Hepatocyte (in vitro differentiated cells): Measurements from ENCODE around the gene ACSS1. TPM values are rescaled to one million over a fixed set of nuclear protein-coding genes. Genes with fewer than 3 reads are reported as not detected.
A peak's percentile ranks its signal among the peaks of the same experiment; 100 is the strongest.

ENCODE experiments used
- DNase-seq: peaks from one replicate; pipeline ENCODE4 v3.0.0-alpha.2; 2016; ENCODE audit warnings: low spot score
- H2AFZ ChIP-seq: fragments of 200-600 bp; sonication (generic); 2 replicates; pipeline ENCODE4 v1.6.0; 2016; ENCODE audit warnings: antibody characterized with exemption, mild to moderate bottlenecking
- H3K27ac ChIP-seq: fragments of 200-600 bp; sonication (generic); 2 replicates; pipeline ENCODE4 v1.5.1; 2016; ENCODE audit warnings: mild to moderate bottlenecking
- H3K27me3 ChIP-seq: fragments of 200-600 bp; sonication (generic); 2 replicates; pipeline ENCODE4 v1.6.1; 2016
- H3K36me3 ChIP-seq: fragments of 200-600 bp; sonication (generic); replicated peaks from 2 replicates; pipeline ENCODE4 v1.5.1; 2016; ENCODE audit warnings: low read depth; ENCODE audit not compliant: insufficient read depth
- H3K4me1 ChIP-seq: fragments of 200-600 bp; sonication (generic); 2 replicates; pipeline ENCODE4 v1.5.1; 2016; ENCODE audit warnings: mild to moderate bottlenecking, moderate library complexity; ENCODE audit not compliant: insufficient read depth
- H3K4me2 ChIP-seq: fragments of 200-600 bp; sonication (generic); 2 replicates; pipeline ENCODE4 v1.6.0; 2016
- H3K4me3 ChIP-seq: fragments of 200-600 bp; sonication (generic); 2 replicates; pipeline ENCODE4 v1.5.1; 2016; ENCODE audit warnings: mild to moderate bottlenecking
- H3K79me2 ChIP-seq: fragments of 200-600 bp; sonication (generic); 2 replicates; pipeline ENCODE4 v1.6.0; 2017; ENCODE audit warnings: mild to moderate bottlenecking
- H3K9me2 ChIP-seq: fragments of 200-600 bp; sonication (generic); replicated peaks from 2 replicates; pipeline ENCODE4 v1.6.0; 2017; ENCODE audit warnings: mild to moderate bottlenecking; ENCODE audit not compliant: insufficient read depth
- H3K9me3 ChIP-seq: fragments of 200-600 bp; sonication (generic); 2 replicates; pipeline ENCODE4 v1.5.1; 2016; ENCODE audit warnings: low read depth, mild to moderate bottlenecking
- H4K20me1 ChIP-seq: fragments of 200-600 bp; sonication (generic); 2 replicates; pipeline ENCODE4 v1.6.0; 2016; ENCODE audit warnings: mild to moderate bottlenecking; ENCODE audit not compliant: insufficient read depth, poor library complexity, severe bottlenecking
- EZH2 ChIP-seq: fragments of 200-600 bp; sonication (generic); IDR thresholded peaks from 2 replicates; pipeline ENCODE4 v1.6.1; 2016; ENCODE audit warnings: antibody characterized with exemption, mild to moderate bottlenecking, borderline replicate concordance
- EZH2phosphoT487 ChIP-seq: fragments of 200-600 bp; sonication (generic); IDR thresholded peaks from one replicate; pipeline ENCODE4 v1.6.1; 2018; ENCODE audit warnings: antibody characterized with exemption, mild to moderate bottlenecking, low read depth, moderate library complexity; ENCODE audit not compliant: unreplicated experiment, severe bottlenecking
- WGBS: methylation state at CpG from one replicate; pipeline ENCODE4 v1.1.6; 2016; ENCODE audit warnings: low lambda C conversion rate; ENCODE audit errors: missing lambda C conversion rate; 5-methylcytosine and 5-hydroxymethylcytosine counted together
- polyA plus RNA-seq: library from polyadenylated mRNA; unstranded; fragments of >200 nt; fragmentation: Nextera tagmentation; extraction: Ambion mirVana; gene quantifications from 2 replicates; pipeline ENCODE4 v1.2.1, GENCODE V29; 2016
- total RNA-seq: library from RNA; depleted of rRNA; stranded (reverse); fragments of >200 nt; gene quantifications from 2 replicates; pipeline ENCODE4 v1.2.3, GENCODE V29; 2014
- TF ChIP-seq, protein P1 (sequence below): fragments of 200-600 bp; sonication (generic); IDR thresholded peaks from 2 replicates; pipeline ENCODE4 v1.5.1; 2016; ENCODE audit warnings: antibody characterized with exemption, mild to moderate bottlenecking; ENCODE audit not compliant: poor library complexity

The ACSS1 gene
- total and polyA plus RNA-seq, 2 experiments from 2014 or later, result 20.5 to 37.7 TPM

DNA sequence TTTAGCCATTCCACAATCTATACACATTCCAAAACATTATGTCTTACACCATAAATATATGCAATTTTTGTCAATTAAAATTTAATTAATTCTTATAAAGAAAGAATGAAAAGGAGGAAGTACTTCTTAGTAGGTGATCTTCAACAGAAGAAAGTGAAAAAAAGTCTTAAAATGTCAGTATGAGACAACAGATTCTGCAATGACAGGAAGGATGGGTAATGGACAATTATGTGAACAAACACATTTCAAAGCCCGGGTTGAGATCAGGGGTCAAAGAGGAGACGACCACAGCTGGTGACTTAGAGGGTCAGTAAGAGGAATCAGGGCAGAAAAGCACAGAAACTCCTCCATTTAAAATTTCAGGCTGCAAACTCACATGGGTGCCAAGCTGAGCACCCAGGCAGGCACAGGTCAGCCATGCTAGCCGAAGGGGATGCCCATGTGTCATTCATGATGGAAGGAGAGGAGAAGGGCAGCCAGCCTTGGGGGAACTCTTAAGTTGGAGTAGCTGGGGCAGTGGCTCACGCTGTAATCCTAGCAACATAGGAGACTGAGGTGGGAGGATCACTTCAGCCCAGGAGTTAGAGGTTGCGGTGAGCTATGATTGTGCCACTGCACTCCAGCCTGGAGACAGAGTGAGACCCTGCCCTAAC, 13.0 kb upstream of the ACSS1 start:
- WGBS, result 71% methylated on average over 5 of the region's 5 CpGs
- TF ChIP-seq, protein P1, sequence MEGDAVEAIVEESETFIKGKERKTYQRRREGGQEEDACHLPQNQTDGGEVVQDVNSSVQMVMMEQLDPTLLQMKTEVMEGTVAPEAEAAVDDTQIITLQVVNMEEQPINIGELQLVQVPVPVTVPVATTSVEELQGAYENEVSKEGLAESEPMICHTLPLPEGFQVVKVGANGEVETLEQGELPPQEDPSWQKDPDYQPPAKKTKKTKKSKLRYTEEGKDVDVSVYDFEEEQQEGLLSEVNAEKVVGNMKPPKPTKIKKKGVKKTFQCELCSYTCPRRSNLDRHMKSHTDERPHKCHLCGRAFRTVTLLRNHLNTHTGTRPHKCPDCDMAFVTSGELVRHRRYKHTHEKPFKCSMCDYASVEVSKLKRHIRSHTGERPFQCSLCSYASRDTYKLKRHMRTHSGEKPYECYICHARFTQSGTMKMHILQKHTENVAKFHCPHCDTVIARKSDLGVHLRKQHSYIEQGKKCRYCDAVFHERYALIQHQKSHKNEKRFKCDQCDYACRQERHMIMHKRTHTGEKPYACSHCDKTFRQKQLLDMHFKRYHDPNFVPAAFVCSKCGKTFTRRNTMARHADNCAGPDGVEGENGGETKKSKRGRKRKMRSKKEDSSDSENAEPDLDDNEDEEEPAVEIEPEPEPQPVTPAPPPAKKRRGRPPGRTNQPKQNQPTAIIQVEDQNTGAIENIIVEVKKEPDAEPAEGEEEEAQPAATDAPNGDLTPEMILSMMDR, result no peak
- no peak for TF ChIP-seq EZH2
- Histone ChIP-seq H3K27ac (no peak overlapping the region), H4K20me1 (no peaks in the 10 kb centered on the region), H3K9me3 (no peaks in the 10 kb centered on the region), H3K79me2 (no peaks in the 10 kb centered on the region), H3K27me3 (peaks cover 62% of the 10 kb centered on the region), H2AFZ (no peak overlapping the region), H3K4me1 (peaks cover 5% of the 10 kb centered on the region), H3K9me2 (no peaks in the 10 kb centered on the region), H3K4me2 (no peak overlapping the region), H3K36me3 (no peaks in the 10 kb centered on the region), H3K4me3 (no peak overlapping the region)
- no peak for DNase-seq

DNA sequence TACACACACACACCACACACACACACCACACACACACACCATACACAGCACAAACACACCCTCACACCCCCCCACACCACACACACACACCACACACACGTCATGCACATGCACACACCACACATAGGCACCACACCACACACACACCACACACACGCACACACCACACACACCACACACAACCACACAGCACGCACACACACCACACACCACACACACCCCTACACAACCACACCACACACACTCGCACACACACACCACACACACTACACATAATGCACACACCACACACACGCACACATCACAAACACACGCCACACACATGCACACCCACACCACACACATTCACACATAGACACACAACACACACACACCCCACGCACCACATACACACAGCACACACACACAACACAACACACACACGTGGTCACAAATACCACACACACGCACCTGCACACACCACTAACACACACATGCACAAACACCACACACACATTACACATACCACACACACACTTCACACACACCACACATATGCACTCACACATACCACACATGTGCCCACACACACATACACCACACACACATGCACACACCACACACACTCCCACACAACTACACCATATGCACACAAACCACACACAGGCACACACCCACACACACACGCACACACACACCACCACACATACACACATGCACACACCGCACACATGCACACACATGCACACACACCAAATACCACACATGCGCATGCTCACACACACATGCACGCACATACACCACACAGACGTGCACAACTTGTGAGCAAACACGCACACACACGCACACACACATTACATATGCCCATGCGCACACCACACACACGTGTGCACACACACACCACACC, 9.4 kb upstream of the ACSS1 start:
- H3K79me2 ChIP-seq, result no peaks in the 10 kb centered on the region
- no peak overlapping the region for H3K4me2 ChIP-seq
- TF ChIP-seq EZH2 (no peak), EZH2phosphoT487 (no peak)
- TF ChIP-seq, protein P1, result no peak
- DNase-seq, result no peak
- peaks cover 39% of the 10 kb centered on the region for H3K27me3 ChIP-seq
- H3K9me3 ChIP-seq, result no peaks in the 10 kb centered on the region
- H3K36me3 ChIP-seq, result no peaks in the 10 kb centered on the region
- H3K27ac ChIP-seq, result no peak overlapping the region
- no peak overlapping the region for H3K4me3 ChIP-seq
- H4K20me1 ChIP-seq, result no peaks in the 10 kb centered on the region
- H3K9me2 ChIP-seq, result no peaks in the 10 kb centered on the region
- H2AFZ ChIP-seq, result no peak overlapping the region
- WGBS, result 98% methylated on average over 18 of the region's 18 CpGs
- H3K4me1 ChIP-seq, result peaks cover 7% of the 10 kb centered on the region

DNA sequence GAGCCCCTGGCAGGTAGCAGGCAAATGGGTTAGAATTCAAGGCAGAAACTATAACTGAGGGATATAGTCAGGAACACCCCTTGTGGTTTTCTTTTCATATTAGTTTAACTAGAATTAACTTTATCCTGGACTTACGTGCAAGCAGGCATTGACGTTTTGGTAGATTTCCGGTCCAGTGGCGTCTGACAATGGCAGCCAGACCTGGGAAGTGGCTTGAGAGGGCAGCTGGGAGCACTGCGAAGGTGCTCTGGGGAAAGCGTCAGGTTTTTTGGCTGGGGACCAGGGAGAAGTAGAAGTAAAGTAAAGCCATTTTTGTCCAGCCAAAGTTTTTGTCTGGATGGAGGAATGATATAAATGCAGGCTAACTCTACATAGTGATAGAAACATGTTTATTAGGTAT, 8.4 kb upstream of the ACSS1 start:
- TF ChIP-seq EZH2phosphoT487 (no peak), EZH2 (no peak)
- TF ChIP-seq, protein P1, result no peak
- Histone ChIP-seq H3K4me1 (peaks cover 7% of the 10 kb centered on the region), H3K27ac (no peak overlapping the region), H3K79me2 (no peaks in the 10 kb centered on the region), H2AFZ (no peak overlapping the region), H4K20me1 (no peaks in the 10 kb centered on the region), H3K9me3 (no peaks in the 10 kb centered on the region), H3K4me2 (peak overlapping the region; percentile 59), H3K4me3 (no peak overlapping the region), H3K36me3 (no peaks in the 10 kb centered on the region), H3K9me2 (no peaks in the 10 kb centered on the region), H3K27me3 (peaks cover 29% of the 10 kb centered on the region)
- no peak for DNase-seq
- 46% methylated on average over 6 of the region's 6 CpGs for WGBS
